ENCODE data around the gene GNAL.

- no peak for TF ChIP-seq CTCF (IDR thresholded peaks at IDR 0.05)
- no peak for TF ChIP-seq POLR2AphosphoS5 (IDR thresholded peaks at IDR 0.05)
These were observed 65.9 kb downstream of the GNAL start for GRCh38 chr18:11754979-11755378.
